Esophagus squamous epithelium (tissue), 5 donors: Measurements from ENCODE around the gene PCBD1. TPM values are rescaled to one million over a fixed set of nuclear protein-coding genes. Genes with fewer than 3 reads are reported as not detected.

Experiments used
- DNase-seq: peaks from one replicate; lab custom pipeline; 2025; lab: John Stamatoyannopoulos, UW
- H3K27ac ChIP-seq, 4 donors: fragments of 200-600 bp; sonication (generic); one replicate each; pipeline ENCODE4 v1.5.1; 2016 to 2019; ENCODE audit warnings: mild to moderate bottlenecking in 1 of 4
- H3K27me3 ChIP-seq, 4 donors: fragments of 200-600 bp; sonication (generic); 1 replicate in 3 of 4; 2 replicates in 1 of 4; pipeline versions ENCODE4 v1.5.1 to v1.6.0; 2017 to 2021; ENCODE audit warnings: antibody characterized with exemption in 1 of 4
- H3K36me3 ChIP-seq, 3 donors: fragments of 200-600 bp; sonication (generic); one replicate each; pipeline ENCODE4 v1.5.1; 2016 to 2019
- H3K4me1 ChIP-seq, 3 donors: fragments of 200-600 bp; sonication (generic); one replicate each; pipeline ENCODE4 v1.5.1; 2017 to 2019
- H3K4me3 ChIP-seq, 4 donors: fragments of 200-600 bp; sonication (generic); 1 replicate in 3 of 4; 2 replicates in 1 of 4; pipeline ENCODE4 v1.5.1; 2016 to 2019; ENCODE audit warnings: mild to moderate bottlenecking in 2 of 4, moderate library complexity in 1 of 4
- H3K9me3 ChIP-seq, 3 donors: fragments of 200-600 bp; sonication (generic); one replicate each; pipeline ENCODE4 v1.5.1; 2016 to 2019
- CTCF ChIP-seq, 6 experiments: fragments of 450-650 bp in 4 of 6; fragments of 200-600 bp in 2 of 6; sonication (generic) in 2 of 6; IDR thresholded peaks; one replicate each; pipeline ENCODE4 v1.5.1; 2016 to 2019; ENCODE audit warnings: antibody characterized with exemption in 6 of 6, mild to moderate bottlenecking in 4 of 6, moderate library complexity in 4 of 6
- POLR2A ChIP-seq, 4 donors: fragments of 450-650 bp; IDR thresholded peaks; one replicate each; pipeline ENCODE4 v1.6.1; 2017; ENCODE audit warnings: antibody characterized with exemption in 4 of 4, mild to moderate bottlenecking in 4 of 4, moderate library complexity in 3 of 4
- WGBS, 2 donors: methylation state at CpG; one replicate each; pipeline ENCODE4 v1.1.5; 2018; 5-methylcytosine and 5-hydroxymethylcytosine counted together
- intact Hi-C: fragments of 100-400 bp; cut with DNase I; formaldehyde crosslinking; loops from one replicate; pipeline ENCODE4 v1.15.0; 2022
- total RNA-seq, 4 donors: library from RNA; depleted of rRNA; stranded (reverse); fragments of >200 nt; gene quantifications; one replicate each; pipeline ENCODE4 v1.1.0, GENCODE V29; 2016
- donor health status: DM: yes; HTN: yes; CAD: no.

Gene PCBD1
- total RNA-seq, 4 donors from 2014 or later: 26.2 to 56.3 (median 41.5) TPM

GRCh38 chr10:70843333-70843732, 45.0 kb downstream of the PCBD1 start:
- no peak for DNase-seq
- no peaks in the 10 kb centered on the region for H3K27me3 ChIP-seq
- 46 to 82% methylated on average over 2 of the region's 2 CpGs for WGBS, 2 donors
- H3K4me1 ChIP-seq: peaks cover 0 to 3% (median 0%) of the 10 kb centered on the region in 3 donors
- intact Hi-C loops: no loop called here
- peaks cover 0 to 77% (median 14%) of the 10 kb centered on the region in 3 donors for H3K36me3 ChIP-seq
- H3K9me3 ChIP-seq: no peaks in the 10 kb centered on the region
- TF ChIP-seq CTCF (IDR thresholded peaks at IDR 0.05): no peak
- no peak for TF ChIP-seq POLR2A (IDR thresholded peaks at IDR 0.05)
- no peak overlapping the region for H3K27ac ChIP-seq
- H3K4me3 ChIP-seq: no peak overlapping the region

- WGBS, 2 donors: 65 to 84% methylated on average over 2 of the region's 2 CpGs
- TF ChIP-seq POLR2A (IDR thresholded peaks at IDR 0.05) (no peak), CTCF (IDR thresholded peaks at IDR 0.05) (no peak)
- intact Hi-C loops: no loop called here
Measured at GRCh38 chr10:70840836-70841235, 47.5 kb downstream of the PCBD1 start.

GRCh38 chr10:70838270-70838805, 50.0 kb downstream of the PCBD1 start:
- DNase-seq: no peak
- Histone ChIP-seq H3K4me1 (peaks cover 2 to 28% (median 6%) of the 10 kb centered on the region in 3 donors), H3K36me3 (peaks cover 0 to 53% (median 0%) of the 10 kb centered on the region in 3 donors), H3K4me3 (no peak overlapping the region), H3K27me3 (no peaks in the 10 kb centered on the region), H3K9me3 (no peaks in the 10 kb centered on the region), H3K27ac (no peak overlapping the region)
- WGBS, 2 donors: 76 to 90% methylated on average over 4 of the region's 4 CpGs
- TF ChIP-seq CTCF (IDR thresholded peaks at IDR 0.05): no peak
- no peak for TF ChIP-seq POLR2A (IDR thresholded peaks at IDR 0.05)
- intact Hi-C loops: no loop called here

More at GRCh38 chr10:70840836-70841235, 47.5 kb downstream of the PCBD1 start:
- Histone ChIP-seq H3K4me3 (no peak overlapping the region), H3K4me1 (peaks cover 0 to 11% (median 6%) of the 10 kb centered on the region in 3 donors), H3K36me3 (peaks cover 0 to 71% (median 13%) of the 10 kb centered on the region in 3 donors), H3K27me3 (no peaks in the 10 kb centered on the region), H3K9me3 (no peaks in the 10 kb centered on the region), H3K27ac (no peak overlapping the region)
- DNase-seq: no peak

GRCh38 chr10:70837660-70838059, 50.7 kb downstream of the PCBD1 start:
- no peak for TF ChIP-seq CTCF (IDR thresholded peaks at IDR 0.05)
- no peak for TF ChIP-seq POLR2A (IDR thresholded peaks at IDR 0.05)
- 97 to 98% methylated on average over 3 of the region's 3 CpGs for WGBS, 2 donors
- intact Hi-C loops: no loop called here
- Histone ChIP-seq H3K4me3 (no peak overlapping the region), H3K27me3 (no peaks in the 10 kb centered on the region), H3K9me3 (no peaks in the 10 kb centered on the region), H3K4me1 (peaks cover 5 to 35% (median 6%) of the 10 kb centered on the region in 3 donors), H3K36me3 (peaks cover 0 to 48% (median 0%) of the 10 kb centered on the region in 3 donors), H3K27ac (no peak overlapping the region)
- no peak for DNase-seq

GRCh38 chr10:70836319-70836718, 52.0 kb downstream of the PCBD1 start:
- H3K9me3 ChIP-seq: no peaks in the 10 kb centered on the region
- peaks cover 0 to 44% (median 0%) of the 10 kb centered on the region in 3 donors for H3K36me3 ChIP-seq
- H3K27me3 ChIP-seq: no peaks in the 10 kb centered on the region
- peaks cover 5 to 48% (median 6%) of the 10 kb centered on the region in 3 donors for H3K4me1 ChIP-seq
- TF ChIP-seq CTCF (IDR thresholded peaks at IDR 0.05) (no peak), POLR2A (IDR thresholded peaks at IDR 0.05) (no peak)
- no peak for DNase-seq
- 73 to 80% methylated on average over 2 of the region's 2 CpGs for WGBS, 2 donors
- no peak overlapping the region for H3K4me3 ChIP-seq
- H3K27ac ChIP-seq: no peak overlapping the region
- intact Hi-C loops: no loop called here
